ENCODE measurements around the gene PEX10.
A peak's percentile ranks its signal among the peaks of the same experiment; 100 is the strongest.

The PEX10 gene

GRCh38 chr1:2425892-2426291, 13.5 kb upstream of the PEX10 start:
- no peak for DNase-seq (ENCODE audit: low read depth)

GRCh38 chr1:2422523-2422922, 10.2 kb upstream of the PEX10 start:
- no peak for DNase-seq (ENCODE audit: low read depth)

DNA sequence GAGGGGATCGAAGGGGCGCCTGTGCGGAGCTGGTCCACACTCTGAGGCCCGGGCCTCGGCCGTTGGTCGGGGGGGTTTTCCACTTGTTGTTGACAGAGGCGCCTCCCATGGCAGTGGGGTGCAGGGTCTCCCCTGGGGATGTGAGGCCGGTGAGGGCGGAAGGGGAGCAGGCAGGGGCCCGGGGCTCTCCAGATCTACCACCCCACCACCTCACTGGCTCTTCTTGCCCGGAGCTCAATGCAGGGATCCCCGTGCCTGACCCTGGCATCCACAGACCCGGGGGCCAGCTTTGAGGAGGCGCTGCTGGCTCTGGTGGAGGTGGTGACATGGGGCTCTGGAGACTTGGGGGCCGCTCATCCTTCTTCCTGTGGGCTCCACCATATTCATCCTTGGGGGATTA, 7.1 kb upstream of the PEX10 start:
- no peak for DNase-seq (ENCODE audit: low read depth)

GRCh38 chr1:2418791-2419320, 6.5 kb upstream of the PEX10 start:
- DNase-seq (ENCODE audit: low read depth): no peak

- no peak for DNase-seq (ENCODE audit: low read depth)
These were observed 5.5 kb upstream of the PEX10 start for GRCh38 chr1:2417833-2418225.

GRCh38 chr1:2417083-2417832, 4.9 kb upstream of the PEX10 start:
- DNase-seq (ENCODE audit: low read depth): no peak

- DNase-seq (ENCODE audit: low read depth): no peak
These were observed 4.0 kb upstream of the PEX10 start for GRCh38 chr1:2416403-2416802.

GRCh38 chr1:2415801-2416208, 3.4 kb upstream of the PEX10 start:
- no peak for DNase-seq (ENCODE audit: low read depth)

GRCh38 chr1:2415337-2415736, 3.0 kb upstream of the PEX10 start:
- no peak for DNase-seq (ENCODE audit: low read depth)

GRCh38 chr1:2414297-2414958, 2.1 kb upstream of the PEX10 start:
- DNase-seq (ENCODE audit: low read depth): peak; percentile 74

GRCh38 chr1:2413495-2414296, 1.3 kb upstream of the PEX10 start:
- no peak for DNase-seq (ENCODE audit: low read depth)

GRCh38 chr1:2412773-2413494, 570 bp upstream of the PEX10 start:
- DNase-seq (ENCODE audit: low read depth): no peak

DNA sequence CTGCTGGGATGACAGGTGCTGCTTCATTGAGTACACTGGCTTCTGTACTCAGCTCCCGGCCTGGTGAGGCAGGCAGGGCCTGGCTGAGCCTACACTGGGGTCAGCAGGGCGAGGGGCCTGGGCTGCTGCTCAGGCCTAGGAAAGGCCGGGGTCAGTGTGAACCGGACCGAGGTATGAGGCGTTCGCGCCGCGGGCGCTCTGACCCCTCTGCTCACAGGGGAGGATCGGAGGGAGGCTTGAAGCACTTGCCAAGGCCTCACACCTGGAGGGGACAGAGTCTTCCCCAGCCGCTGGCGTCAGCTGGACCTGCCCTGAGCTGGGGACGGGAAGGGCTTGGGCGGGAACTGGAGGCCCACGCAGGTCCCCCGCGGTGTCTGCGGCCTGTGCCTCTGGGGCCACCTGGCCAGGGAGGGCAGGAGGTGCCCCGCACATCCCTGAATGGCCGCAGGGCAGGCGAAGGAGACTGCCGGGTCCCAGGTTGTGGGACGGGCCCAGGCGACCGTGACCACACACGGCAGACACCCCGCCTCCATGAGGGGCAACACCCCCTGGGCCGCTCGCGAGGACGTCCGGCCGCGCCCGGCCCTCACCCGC, 466 bp downstream of the PEX10 start:
- no peak for DNase-seq (ENCODE audit: low read depth)

DNA sequence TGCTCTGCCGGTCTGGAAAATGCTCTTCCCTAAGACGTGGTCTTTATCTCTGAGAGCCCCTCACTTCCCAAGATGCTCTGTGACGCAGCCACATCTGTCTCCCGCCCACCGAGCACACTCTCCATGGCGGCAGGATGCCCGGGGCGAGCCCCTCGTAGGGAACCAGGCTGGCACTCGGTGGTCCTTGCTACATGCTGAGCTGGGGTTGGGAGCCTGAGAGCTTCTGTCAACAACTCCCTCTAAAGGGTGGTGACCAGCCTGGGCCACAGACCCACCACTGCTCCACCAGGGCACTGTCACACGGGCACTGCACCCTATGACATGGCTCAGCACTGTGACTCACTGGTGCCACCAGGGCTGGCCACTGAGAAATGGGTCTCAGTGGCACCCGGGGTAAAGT, 2.6 kb downstream of the PEX10 start:
- DNase-seq (ENCODE audit: low read depth): no peak

DNA sequence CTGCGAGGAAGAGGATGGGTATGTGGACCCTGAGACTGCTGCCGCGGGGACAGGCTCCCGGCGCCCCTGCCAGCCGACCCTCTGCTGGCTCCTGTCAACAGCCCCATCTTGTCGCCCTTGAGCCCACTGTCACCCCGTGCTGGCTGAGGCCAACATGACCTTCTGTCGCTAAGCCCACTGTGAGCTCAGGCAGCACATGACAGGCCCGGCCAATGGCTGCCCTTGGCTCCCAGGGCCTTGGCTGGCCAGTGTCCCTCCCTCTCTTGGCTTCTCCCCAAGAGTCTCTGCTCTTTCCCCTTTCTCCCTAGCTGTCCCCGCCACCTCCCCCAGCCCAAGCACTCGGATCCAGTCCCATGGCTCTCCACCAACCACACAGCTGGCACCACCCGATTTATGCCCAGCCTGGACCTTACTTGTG, 3.5 kb downstream of the PEX10 start:
- DNase-seq (ENCODE audit: low read depth): no peak

DNA sequence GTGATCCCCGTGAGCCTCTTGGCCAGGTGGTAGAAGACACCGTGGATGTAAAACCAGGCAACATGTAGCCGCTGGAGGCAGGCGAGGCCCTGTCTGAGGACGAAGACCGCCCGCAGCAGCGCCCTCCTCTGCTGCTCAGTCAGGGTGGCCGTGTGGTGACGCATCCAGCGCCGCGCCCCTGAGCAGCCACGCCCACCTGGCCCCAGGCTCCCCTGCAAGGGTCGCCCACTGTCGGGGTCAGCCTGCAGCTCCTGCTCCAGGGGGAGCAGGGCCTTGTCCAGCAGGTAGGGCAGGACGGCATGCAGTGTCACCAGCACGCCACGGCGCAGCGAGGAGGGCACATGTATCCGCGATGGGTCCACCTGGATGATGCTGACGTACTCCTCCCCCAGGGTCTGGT, 3.9 kb downstream of the PEX10 start:
- no peak for DNase-seq (ENCODE audit: low read depth)

GRCh38 chr1:2407991-2408275, 4.4 kb downstream of the PEX10 start:
- no peak for DNase-seq (ENCODE audit: low read depth)

- DNase-seq (ENCODE audit: low read depth): no peak
These were observed 5.0 kb downstream of the PEX10 start for GRCh38 chr1:2407166-2407990.

DNA sequence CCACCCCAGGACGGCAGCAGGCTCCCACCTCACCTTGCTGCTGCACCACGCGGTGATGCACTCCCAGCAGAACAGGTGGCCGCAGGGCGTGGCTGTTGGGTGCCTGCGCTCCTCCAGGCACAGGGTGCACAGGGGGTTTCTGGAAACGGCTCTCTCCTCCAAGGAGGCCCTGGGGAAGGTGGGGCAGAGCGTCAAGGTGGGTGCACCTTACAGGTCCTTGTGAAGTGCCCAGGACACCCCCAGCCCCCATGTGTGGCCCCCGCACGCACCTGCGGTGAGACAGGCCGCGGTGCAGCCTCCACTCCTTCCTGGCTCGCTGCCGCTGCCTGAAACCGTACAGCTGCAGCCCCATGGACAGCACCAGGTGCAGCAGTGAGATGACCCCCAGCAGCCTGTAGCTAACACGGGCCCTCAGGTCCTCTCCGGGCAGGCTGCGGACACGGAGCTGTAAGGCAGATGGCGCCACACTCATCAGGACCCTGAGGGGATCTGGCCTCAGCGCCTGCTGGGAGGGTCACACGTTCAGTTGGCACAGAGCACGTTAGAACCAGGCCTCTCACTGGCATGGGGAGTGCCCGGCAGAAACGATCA, 5.8 kb downstream of the PEX10 start:
- DNase-seq (ENCODE audit: low read depth): no peak

DNA sequence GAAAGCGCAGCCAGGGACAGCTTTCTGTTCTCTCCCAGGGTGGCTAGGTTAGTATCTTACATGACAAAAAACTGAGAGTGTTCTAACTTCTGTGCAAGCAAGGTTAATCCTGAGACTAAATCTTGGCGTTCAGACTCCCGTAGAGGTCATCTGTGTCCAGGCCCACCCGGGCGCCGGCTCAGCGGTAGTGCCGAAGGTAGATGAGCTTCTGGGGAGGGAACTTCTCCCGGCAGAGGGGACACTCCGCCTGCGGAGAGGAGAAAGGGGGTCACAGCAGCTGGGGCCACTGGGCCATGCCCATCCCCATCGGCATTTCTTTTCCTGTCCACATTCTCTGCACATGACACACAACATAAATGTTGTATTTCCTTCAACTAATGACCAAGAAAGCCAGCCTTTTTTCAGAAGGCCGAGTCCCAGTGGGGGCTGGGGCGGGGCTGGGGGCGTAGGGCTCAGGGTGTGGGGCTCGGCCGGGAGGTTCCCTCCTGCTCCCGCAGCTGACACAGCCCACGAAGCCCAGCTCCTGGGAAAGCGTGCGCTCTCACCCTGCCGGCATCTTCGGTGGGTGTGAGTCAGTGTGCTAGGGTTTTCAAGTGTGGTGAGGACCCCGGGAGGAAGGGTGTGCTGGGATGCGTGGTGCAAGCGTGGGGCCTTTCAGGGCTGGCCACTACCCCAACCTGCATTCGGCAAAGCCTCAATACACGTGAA, 6.6 kb downstream of the PEX10 start:
- no peak for DNase-seq (ENCODE audit: low read depth)

All from stimulated activated CD8-positive, alpha-beta memory T cell treated with anti-CD3 and anti-CD28 coated beads, Interleukin-15, amount 100 ng/mL, for 1 hour (primary cell).